GM12878 (cell line): Measurements from ENCODE around the gene SBNO2. TPM values are rescaled to one million over a fixed set of nuclear protein-coding genes. Genes with fewer than 3 reads are reported as not detected.

ENCODE experiments used
- ATAC-seq: fragments of 200-7000 bp; cut with Tn5 transposase; 3 replicates; pipeline ENCODE4 v1.9.1; 2020; ENCODE audit warnings: mild to moderate bottlenecking, moderate library complexity
- BruUV-seq: library from RNA; stranded (reverse); fragments of 400-500 nt; replicated peaks from 2 replicates; lab custom pipeline; 2021; lab: Mats Ljungman, UMichigan
- CTCF ChIA-PET: fragments of 300-600 bp; sonication (Branson Sonifier 250); formaldehyde crosslinking; extraction: SDS; loops from one replicate; lab custom pipeline; 2021; ENCODE audit warnings: inconsistent platforms; lab: Yijun Ruan, JAX
- POLR2A ChIA-PET: fragments of 350-600 bp; formaldehyde crosslinking; extraction: SDS; loops from one replicate; lab custom pipeline; 2021; ENCODE audit warnings: inconsistent platforms; lab: Charles Lee
- RAD21 ChIA-PET: fragments of 300-600 bp; sonication (Branson Sonifier 250); formaldehyde crosslinking; loops from one replicate; lab custom pipeline; 2023; ENCODE audit warnings: antibody characterized with exemption; ENCODE audit not compliant: unreplicated experiment; lab: Charles Lee
- SMC1A ChIA-PET: fragments of 300-600 bp; sonication (Branson Sonifier 250); formaldehyde crosslinking; loops from one replicate; lab custom pipeline; 2023; ENCODE audit not compliant: unreplicated experiment, uncharacterized antibody; lab: Charles Lee
- DNase-seq: peaks from one replicate; pipeline ENCODE4 v3.0.0-alpha.2; 2011; ENCODE audit warnings: low read depth, low spot score
- FAIRE-seq: peaks from 3 replicates; lab custom pipeline; 2011; peaks lifted over from hg19 to GRCh38; lab: Jason Lieb, UNC
- H2AFZ ChIP-seq: 2 replicates; pipeline ENCODE4 v1.6.0; 2011; ENCODE audit warnings: low read depth, low read length, control low read depth; ENCODE audit not compliant: control insufficient read depth
- H3K27ac ChIP-seq: 2 replicates; pipeline ENCODE4 v1.5.1; 2011; ENCODE audit warnings: control low read depth; ENCODE audit not compliant: control insufficient read depth, insufficient read depth
- H3K27me3 ChIP-seq, 2 experiments: replicated peaks in 1 of 2; 2 replicates each; pipeline versions ENCODE4 v1.6.0 to v1.6.1; 2011; ENCODE audit warnings: low read length in 1 of 2; ENCODE audit not compliant: control insufficient read depth in 2 of 2, insufficient read depth in 2 of 2
- H3K36me3 ChIP-seq, 2 experiments: 2 replicates each; pipeline ENCODE4 v1.5.1; 2011; ENCODE audit warnings: low read length in 1 of 2; ENCODE audit not compliant: control insufficient read depth in 2 of 2, insufficient read depth in 2 of 2
- H3K4me1 ChIP-seq: 2 replicates; pipeline ENCODE4 v1.6.1; 2011; ENCODE audit warnings: mild to moderate bottlenecking, low read length, moderate library complexity, mixed read lengths; ENCODE audit not compliant: control insufficient read depth, insufficient read depth
- H3K4me2 ChIP-seq: 2 replicates; pipeline ENCODE4 v1.6.0; 2011; ENCODE audit warnings: control low read depth; ENCODE audit not compliant: control insufficient read depth, insufficient read depth
- H3K4me3 ChIP-seq: fragments of 200-600 bp; sonication (generic); 2 replicates; pipeline ENCODE4 v1.5.1; 2016
- H3K79me2 ChIP-seq: 2 replicates; pipeline ENCODE4 v1.6.0; 2011; ENCODE audit warnings: low read length; ENCODE audit not compliant: control insufficient read depth, insufficient read depth
- H3K9ac ChIP-seq: 2 replicates; pipeline ENCODE4 v1.8.0; 2011; ENCODE audit warnings: low read length, control low read depth, mixed read lengths; ENCODE audit not compliant: control insufficient read depth, insufficient read depth
- H3K9me3 ChIP-seq: replicated peaks from 3 replicates; pipeline ENCODE4 v1.5.1; 2011; ENCODE audit warnings: mild to moderate bottlenecking, low read length; ENCODE audit not compliant: control insufficient read depth, insufficient read depth
- H4K20me1 ChIP-seq: 2 replicates; pipeline ENCODE4 v1.6.0; 2011; ENCODE audit not compliant: control insufficient read depth, insufficient read depth
- DPF2 ChIP-seq: fragments of 450-650 bp; IDR thresholded peaks from 2 replicates; pipeline ENCODE4 v1.6.1; 2017; ENCODE audit warnings: mild to moderate bottlenecking
- EGR1 ChIP-seq, 2 experiments: IDR thresholded peaks; 1 replicate in 1 of 2; 2 replicates in 1 of 2; pipeline ENCODE4 v1.6.1; 2011 to 2012; ENCODE audit warnings: low read depth in 2 of 2, low read length in 2 of 2, borderline replicate concordance in 1 of 2, mild to moderate bottlenecking in 1 of 2, moderate library complexity in 1 of 2
- HCFC1 ChIP-seq: fragments of 150-350 bp; IDR thresholded peaks from 2 replicates; pipeline ENCODE4 v1.6.1; 2014; ENCODE audit warnings: low read length
- JUND ChIP-seq: IDR thresholded peaks from 2 replicates; pipeline ENCODE4 v1.6.1; 2012; ENCODE audit warnings: low read depth, mild to moderate bottlenecking, low read length, improper control_type of control experiment, moderate library complexity
- MLLT1 ChIP-seq: fragments of 450-650 bp; IDR thresholded peaks from 2 replicates; pipeline ENCODE4 v1.6.1; 2016; ENCODE audit warnings: mild to moderate bottlenecking
- NFIC ChIP-seq: IDR thresholded peaks from 2 replicates; pipeline ENCODE4 v1.6.1; 2012; ENCODE audit warnings: low read depth, mild to moderate bottlenecking, inconsistent platforms, low read length, moderate library complexity
- NFYB ChIP-seq: IDR thresholded peaks from 2 replicates; pipeline ENCODE4 v1.6.1; 2011; ENCODE audit warnings: low read depth, mild to moderate bottlenecking, low read length, improper control_type of control experiment, moderate library complexity; ENCODE audit not compliant: insufficient read depth
- RBBP5 ChIP-seq: fragments of 200-600 bp; sonication (generic); conservative IDR thresholded peaks from 2 replicates; pipeline ENCODE4 v1.6.1; 2016
- RCOR1 ChIP-seq: conservative IDR thresholded peaks from 2 replicates; pipeline ENCODE4 v1.6.1; 2012; ENCODE audit warnings: low read depth, low read length, improper control_type of control experiment
- RELA ChIP-seq: fragments of 450-650 bp; IDR thresholded peaks from 2 replicates; pipeline ENCODE4 v1.8.0; 2014; ENCODE audit warnings: borderline replicate concordance; ENCODE audit not compliant: partially characterized antibody
- SIX5 ChIP-seq: IDR thresholded peaks from 2 replicates; pipeline ENCODE4 v1.6.1; 2011; ENCODE audit warnings: mild to moderate bottlenecking, low read depth, low read length, moderate library complexity; ENCODE audit not compliant: severe bottlenecking
- SP1 ChIP-seq: IDR thresholded peaks from one replicate; pipeline ENCODE4 v1.6.1; 2011; ENCODE audit warnings: low read depth, low read length
- TCF3 ChIP-seq: IDR thresholded peaks from 2 replicates; pipeline ENCODE4 v1.6.1; 2012; ENCODE audit warnings: low read depth, mild to moderate bottlenecking, low read length, borderline replicate concordance; ENCODE audit not compliant: insufficient read depth
- WGBS: methylation state at CpG from one replicate; pipeline ENCODE4 v1.1.6; 2016; ENCODE audit warnings: low lambda C conversion rate; ENCODE audit not compliant: insufficient replicate concordance, insufficient coverage; ENCODE audit errors: missing lambda C conversion rate; 5-methylcytosine and 5-hydroxymethylcytosine counted together
- in situ Hi-C: fragments of 300-500 bp; cut with MboI; formaldehyde crosslinking; loops from 9 replicates; pipeline ENCODE4 v1.14.3; 2018; ENCODE audit warnings: mixed read lengths
- intact Hi-C: fragments of 100-400 bp; cut with micrococcal nuclease; formaldehyde crosslinking; loops from one replicate; pipeline ENCODE4 v1.14.2; 2022; ENCODE audit not compliant: unreplicated experiment
- polyA plus RNA-seq, 11 experiments: library from polyadenylated mRNA; depleted of rRNA in 4 of 11; unstranded in 6 of 11; stranded (reverse) in 5 of 11; fragments of >200 nt; fragmentation: Nextera tagmentation in 4 of 11; fragmentation: Illumina TruSeq in 1 of 11; extraction: Ambion mirVana in 4 of 11; extraction: Trizol in 1 of 11; gene quantifications; 1 replicate in 1 of 11; 2 replicates in 10 of 11; pipeline versions ENCODE4 v1.2.1 to v1.2.3, GENCODE V29; 2011 to 2016; ENCODE audit warnings: inconsistent platforms in 2 of 11, missing spikeins in 2 of 11, low read depth in 1 of 11
- total RNA-seq, 4 experiments: library from RNA; depleted of rRNA in 3 of 4; stranded (reverse); fragments of >200 nt in 3 of 4; fragmentation: Illumina TruSeq in 1 of 4; extraction: Trizol in 1 of 4; gene quantifications; 2 replicates each; pipeline versions ENCODE4 v1.2.1 to v1.2.3, GENCODE V29; 2013 to 2021
- TF ChIP-seq, protein P1 (sequence below): IDR thresholded peaks from 2 replicates; pipeline ENCODE4 v1.6.1; 2012; ENCODE audit warnings: low read depth, low read length, improper control_type of control experiment
- TF ChIP-seq, protein P2 (sequence below): fragments of 450-650 bp; IDR thresholded peaks from 2 replicates; pipeline ENCODE4 v1.6.1; 2017; ENCODE audit warnings: mild to moderate bottlenecking, low read depth, inconsistent platforms; ENCODE audit not compliant: poor library complexity, severe bottlenecking

The SBNO2 gene
- total and polyA plus RNA-seq, 10 of the 15 experiments (the other 5 are each of a cell fraction or from before 2014, with no cell fraction given) = 0.08 to 44.6 (median 5.4) TPM

DNA sequence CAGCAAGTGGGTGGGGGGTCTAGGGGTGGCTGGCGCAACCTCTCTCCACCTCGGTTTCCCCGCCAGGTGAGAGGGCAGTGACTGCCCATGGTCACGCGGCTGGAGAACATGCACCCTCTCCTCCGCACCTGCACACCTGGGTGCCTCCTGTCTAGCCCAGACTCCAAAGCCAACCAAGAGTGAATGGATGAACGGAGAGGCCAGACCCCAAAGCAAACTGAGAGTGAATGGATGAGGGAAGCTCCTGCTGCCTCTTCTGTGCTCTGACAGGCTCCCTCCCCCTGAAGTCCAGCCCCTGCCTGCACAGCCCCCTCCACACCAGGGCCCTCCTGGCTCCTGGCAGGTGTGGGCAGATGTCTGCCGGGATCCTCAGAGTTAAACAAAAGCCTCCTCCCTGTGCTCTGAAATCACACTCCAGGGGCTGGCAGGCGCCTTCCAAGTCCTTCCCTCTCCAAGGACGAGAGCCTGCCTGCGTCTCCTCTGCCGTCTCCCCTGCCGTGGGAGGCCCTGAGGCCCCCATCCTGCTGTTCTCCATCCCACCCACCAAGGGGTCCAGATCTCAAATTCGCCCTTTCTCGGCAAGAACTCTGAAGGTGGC is 2.2 kb downstream of the SBNO2 start:
- intact Hi-C loops (loop anchor here (5.0 kb wide), 1 partner anchor 40 kb away; no protein-coding TSS in a partner anchor), in situ Hi-C loops (no loop called here)
- Histone ChIP-seq H3K27me3 (no peaks in the 10 kb centered on the region), H3K27ac (no peak overlapping the region), H3K4me2 (peak overlapping the region; percentile 85; the same call in 1 of the 2 replicates), H2AFZ (no peak overlapping the region), H3K9ac (no peak overlapping the region), H3K36me3 (peaks cover 1 to 5% of the 10 kb centered on the region in 2 experiments; a peak in 3 of 4 replicates), H3K79me2 (peaks cover 51% of the 10 kb centered on the region), H3K4me3 (peak overlapping the region; percentile 95; the same call in 1 of the 2 replicates), H4K20me1 (no peaks in the 10 kb centered on the region), H3K4me1 (peaks cover 16% of the 10 kb centered on the region), H3K9me3 (peaks cover 1% of the 10 kb centered on the region; the same call in 1 of the 3 replicates)
- FAIRE-seq = no peak
- WGBS = 86% methylated on average over 15 of the region's 15 CpGs
- ChIA-PET POLR2A (no interaction called here), RAD21 (no interaction called here), CTCF (no interaction called here), SMC1A (no interaction called here)
- DNase-seq = no peak
- ATAC-seq = no peak
- no TSS peak for BruUV-seq
- TF ChIP-seq MLLT1 (no peak), NFYB (no peak), DPF2 (no peak), NFIC (no peak), SP1 (no peak), SIX5 (no peak), RBBP5 (no peak), RELA (no peak), RCOR1 (no peak), JUND (no peak), HCFC1 (no peak), EGR1 (IDR thresholded peaks at IDR 0.05; ENCODE audit: borderline replicate concordance in 1 of 2, low read depth in 2 of 2, low read length in 2 of 2) (no peak), TCF3 (no peak)
- TF ChIP-seq, protein P1, sequence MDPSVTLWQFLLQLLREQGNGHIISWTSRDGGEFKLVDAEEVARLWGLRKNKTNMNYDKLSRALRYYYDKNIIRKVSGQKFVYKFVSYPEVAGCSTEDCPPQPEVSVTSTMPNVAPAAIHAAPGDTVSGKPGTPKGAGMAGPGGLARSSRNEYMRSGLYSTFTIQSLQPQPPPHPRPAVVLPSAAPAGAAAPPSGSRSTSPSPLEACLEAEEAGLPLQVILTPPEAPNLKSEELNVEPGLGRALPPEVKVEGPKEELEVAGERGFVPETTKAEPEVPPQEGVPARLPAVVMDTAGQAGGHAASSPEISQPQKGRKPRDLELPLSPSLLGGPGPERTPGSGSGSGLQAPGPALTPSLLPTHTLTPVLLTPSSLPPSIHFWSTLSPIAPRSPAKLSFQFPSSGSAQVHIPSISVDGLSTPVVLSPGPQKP = no peak
- TF ChIP-seq, protein P2, sequence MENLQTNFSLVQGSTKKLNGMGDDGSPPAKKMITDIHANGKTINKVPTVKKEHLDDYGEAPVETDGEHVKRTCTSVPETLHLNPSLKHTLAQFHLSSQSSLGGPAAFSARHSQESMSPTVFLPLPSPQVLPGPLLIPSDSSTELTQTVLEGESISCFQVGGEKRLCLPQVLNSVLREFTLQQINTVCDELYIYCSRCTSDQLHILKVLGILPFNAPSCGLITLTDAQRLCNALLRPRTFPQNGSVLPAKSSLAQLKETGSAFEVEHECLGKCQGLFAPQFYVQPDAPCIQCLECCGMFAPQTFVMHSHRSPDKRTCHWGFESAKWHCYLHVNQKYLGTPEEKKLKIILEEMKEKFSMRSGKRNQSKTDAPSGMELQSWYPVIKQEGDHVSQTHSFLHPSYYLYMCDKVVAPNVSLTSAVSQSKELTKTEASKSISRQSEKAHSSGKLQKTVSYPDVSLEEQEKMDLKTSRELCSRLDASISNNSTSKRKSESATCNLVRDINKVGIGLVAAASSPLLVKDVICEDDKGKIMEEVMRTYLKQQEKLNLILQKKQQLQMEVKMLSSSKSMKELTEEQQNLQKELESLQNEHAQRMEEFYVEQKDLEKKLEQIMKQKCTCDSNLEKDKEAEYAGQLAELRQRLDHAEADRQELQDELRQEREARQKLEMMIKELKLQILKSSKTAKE = no peak
